Nephron progenitor cell (in vitro differentiated cells): Measurements from ENCODE around the gene KAT2A.
A peak's percentile ranks its signal among the peaks of the same experiment; 100 is the strongest.

Experiments
- DNase-seq: peaks from one replicate; pipeline ENCODE4 v3.0.0; 2021
- H3K27ac Mint-ChIP-seq: 2 replicates; pipeline ENCODE4 v1.8.0; 2021; ENCODE audit warnings: mild to moderate bottlenecking, moderate library complexity, mixed read lengths
- H3K27me3 Mint-ChIP-seq: 2 replicates; pipeline ENCODE4 v1.8.0; 2021; ENCODE audit warnings: mild to moderate bottlenecking, low read depth, mixed read lengths; ENCODE audit not compliant: poor library complexity
- H3K36me3 Mint-ChIP-seq: 2 replicates; pipeline ENCODE4 v1.8.0; 2021; ENCODE audit warnings: low read depth, mixed read lengths
- H3K4me1 Mint-ChIP-seq: 2 replicates; pipeline ENCODE4 v1.8.0; 2021; ENCODE audit warnings: mixed read lengths
- H3K4me3 Mint-ChIP-seq: 2 replicates; pipeline ENCODE4 v1.8.0; 2021; ENCODE audit warnings: mild to moderate bottlenecking, moderate library complexity, mixed read lengths
- H3K9me3 Mint-ChIP-seq: 2 replicates; pipeline ENCODE4 v1.8.0; 2021; ENCODE audit warnings: mild to moderate bottlenecking, moderate library complexity, mixed read lengths
- TF ChIP-seq, protein P1 (sequence below): fragments of 200-600 bp; sonication (generic); IDR thresholded peaks from 2 replicates; pipeline ENCODE4 v1.5.0; 2021; ENCODE audit warnings: antibody characterized with exemption

The KAT2A gene

DNA sequence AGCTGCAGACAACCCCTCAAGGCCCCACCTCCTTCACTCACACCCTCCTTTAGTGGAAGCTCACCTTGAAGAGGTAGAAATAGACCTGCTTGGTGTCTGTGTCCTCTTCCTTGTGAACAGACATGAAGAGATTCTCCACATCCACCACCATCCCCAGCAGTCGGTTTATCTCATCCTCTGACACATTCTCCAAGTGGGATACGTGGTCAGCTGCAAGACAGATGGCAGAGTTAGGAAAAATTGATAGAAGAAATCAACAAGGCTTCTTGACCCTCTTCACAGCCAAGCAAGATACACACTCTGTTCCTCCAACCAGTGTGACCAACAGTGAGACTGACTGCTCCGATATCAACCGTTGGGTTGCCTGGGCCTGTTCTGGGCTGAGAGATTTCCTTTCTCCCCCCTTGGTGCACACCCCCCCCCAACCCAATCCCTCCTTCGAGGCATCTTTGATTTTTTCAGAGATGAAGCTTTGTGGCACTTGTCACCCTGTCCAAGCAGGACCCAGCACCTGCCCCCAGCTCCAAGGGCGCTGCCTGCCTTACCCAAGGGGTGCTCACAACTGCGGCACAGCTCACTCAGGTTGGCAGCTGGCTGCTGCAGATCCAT lies 902 bp downstream of the KAT2A start:
- TF ChIP-seq, protein P1, sequence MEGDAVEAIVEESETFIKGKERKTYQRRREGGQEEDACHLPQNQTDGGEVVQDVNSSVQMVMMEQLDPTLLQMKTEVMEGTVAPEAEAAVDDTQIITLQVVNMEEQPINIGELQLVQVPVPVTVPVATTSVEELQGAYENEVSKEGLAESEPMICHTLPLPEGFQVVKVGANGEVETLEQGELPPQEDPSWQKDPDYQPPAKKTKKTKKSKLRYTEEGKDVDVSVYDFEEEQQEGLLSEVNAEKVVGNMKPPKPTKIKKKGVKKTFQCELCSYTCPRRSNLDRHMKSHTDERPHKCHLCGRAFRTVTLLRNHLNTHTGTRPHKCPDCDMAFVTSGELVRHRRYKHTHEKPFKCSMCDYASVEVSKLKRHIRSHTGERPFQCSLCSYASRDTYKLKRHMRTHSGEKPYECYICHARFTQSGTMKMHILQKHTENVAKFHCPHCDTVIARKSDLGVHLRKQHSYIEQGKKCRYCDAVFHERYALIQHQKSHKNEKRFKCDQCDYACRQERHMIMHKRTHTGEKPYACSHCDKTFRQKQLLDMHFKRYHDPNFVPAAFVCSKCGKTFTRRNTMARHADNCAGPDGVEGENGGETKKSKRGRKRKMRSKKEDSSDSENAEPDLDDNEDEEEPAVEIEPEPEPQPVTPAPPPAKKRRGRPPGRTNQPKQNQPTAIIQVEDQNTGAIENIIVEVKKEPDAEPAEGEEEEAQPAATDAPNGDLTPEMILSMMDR: no peak
- Mint-ChIP-seq H3K36me3 (peaks cover 24% of the 10 kb centered on the region), H3K27me3 (no peaks in the 10 kb centered on the region), H3K27ac (no peak overlapping the region), H3K9me3 (no peaks in the 10 kb centered on the region), H3K4me1 (peaks cover 47% of the 10 kb centered on the region), H3K4me3 (peak overlapping the region; percentile 69)
- DNase-seq: no peak

DNA sequence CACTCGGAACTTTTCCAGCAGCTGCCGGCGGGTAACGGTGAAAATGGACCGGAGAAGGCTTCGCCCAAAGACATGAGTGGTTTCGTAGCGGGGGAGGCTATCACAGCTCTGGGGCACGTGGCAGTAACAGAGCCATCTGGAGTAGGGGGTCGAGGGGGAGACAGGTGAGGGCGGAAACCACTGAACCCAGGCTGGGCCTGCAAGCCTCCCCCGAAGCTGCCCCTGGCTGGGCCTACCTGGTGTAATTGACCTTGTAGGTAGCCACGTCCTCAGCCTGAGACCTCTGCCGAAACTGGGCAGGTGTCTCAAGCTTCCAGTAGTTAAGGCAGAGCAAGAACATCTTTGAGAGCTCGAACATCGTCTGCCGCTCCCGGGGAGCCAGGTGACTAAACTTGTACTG lies 1.9 kb downstream of the KAT2A start:
- Mint-ChIP-seq H3K9me3 (no peaks in the 10 kb centered on the region), H3K27ac (no peak overlapping the region), H3K4me3 (peak overlapping the region; percentile 13), H3K36me3 (peaks cover 16% of the 10 kb centered on the region), H3K4me1 (peaks cover 47% of the 10 kb centered on the region), H3K27me3 (no peaks in the 10 kb centered on the region)
- DNase-seq: no peak
- TF ChIP-seq, protein P1: no peak

DNA sequence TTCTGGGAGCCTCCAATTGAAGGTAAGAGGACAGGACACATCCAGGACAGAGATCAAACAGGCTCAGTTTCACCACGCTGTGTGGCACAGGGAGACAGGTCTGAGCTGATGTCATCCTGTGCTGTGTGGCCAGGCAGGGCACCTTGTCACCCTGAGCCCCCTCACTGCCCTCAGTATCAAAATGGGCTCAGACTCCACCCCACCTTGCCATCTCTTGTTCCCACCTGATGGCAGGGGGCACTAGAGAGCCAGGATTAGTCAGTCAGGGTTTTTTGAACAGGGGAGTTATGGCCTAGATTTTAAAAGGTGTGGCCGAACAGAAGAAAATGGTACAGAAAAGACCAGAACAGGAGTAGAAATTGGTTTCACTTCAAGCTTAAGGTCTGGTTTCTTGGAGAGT lies 2.6 kb downstream of the KAT2A start:
- Mint-ChIP-seq H3K4me3 (peak overlapping the region; percentile 63), H3K27ac (no peak overlapping the region), H3K36me3 (peaks cover 14% of the 10 kb centered on the region), H3K9me3 (no peaks in the 10 kb centered on the region), H3K4me1 (peaks cover 47% of the 10 kb centered on the region), H3K27me3 (no peaks in the 10 kb centered on the region)
- no peak for DNase-seq
- TF ChIP-seq, protein P1: peak; percentile 20

DNA sequence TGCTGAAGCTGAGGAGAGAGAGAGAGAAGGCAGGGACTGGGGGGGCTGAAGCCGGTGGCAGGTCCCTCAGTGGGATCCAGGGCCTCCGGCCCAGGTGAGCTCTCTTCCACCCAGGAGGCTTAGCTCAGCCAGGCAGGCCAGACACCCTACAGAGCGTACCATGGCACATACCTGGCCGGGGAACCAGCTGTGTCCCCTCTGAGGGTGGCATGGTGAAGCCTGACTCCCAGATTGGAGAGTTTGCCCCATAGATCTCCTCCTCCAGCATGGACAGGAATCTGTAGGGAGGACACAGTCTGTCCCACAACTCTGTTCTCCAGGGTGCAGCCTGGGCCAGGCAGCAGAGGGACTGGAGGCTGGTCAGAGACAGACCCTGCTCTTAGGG lies 3.0 kb downstream of the KAT2A start:
- Mint-ChIP-seq H3K4me1 (peaks cover 47% of the 10 kb centered on the region), H3K36me3 (peaks cover 14% of the 10 kb centered on the region), H3K9me3 (no peaks in the 10 kb centered on the region), H3K4me3 (no peak overlapping the region), H3K27me3 (no peaks in the 10 kb centered on the region), H3K27ac (no peak overlapping the region)
- DNase-seq: no peak
- TF ChIP-seq, protein P1: no peak

DNA sequence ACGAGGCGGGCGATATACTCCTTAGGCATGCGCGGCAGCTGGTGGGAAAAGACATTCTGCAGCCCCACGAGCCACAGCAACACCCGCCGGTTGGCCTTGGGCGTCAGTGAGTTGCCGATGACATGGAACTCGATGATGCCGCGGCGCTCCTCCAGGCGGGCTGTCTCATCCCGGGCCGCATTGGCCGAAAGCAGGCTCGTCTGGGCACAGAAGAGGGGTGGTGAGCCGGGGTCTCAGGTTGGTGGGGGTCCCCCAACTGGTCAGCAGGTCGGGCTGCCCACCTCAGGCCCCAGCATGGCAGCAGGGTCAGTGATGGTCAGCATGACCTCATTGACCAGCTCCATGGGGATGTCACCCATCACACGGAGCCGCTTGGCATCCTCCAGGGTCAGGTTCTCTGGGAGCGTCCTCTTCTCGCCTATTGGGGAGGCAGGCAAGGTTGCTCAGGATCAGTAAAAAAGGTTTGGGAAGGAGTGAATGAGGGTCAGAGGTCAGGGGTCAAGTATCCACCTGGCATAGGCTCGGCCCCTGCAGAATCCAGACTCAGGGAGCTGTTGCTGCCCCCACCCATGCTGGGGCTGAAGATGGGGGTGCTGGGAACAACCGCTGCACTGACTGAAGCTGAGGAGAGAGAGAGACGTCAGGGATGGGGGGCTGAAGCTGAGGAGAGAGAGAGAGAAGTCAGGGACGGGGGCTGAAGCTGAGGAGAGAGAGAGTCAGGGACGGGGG lies 3.6 kb downstream of the KAT2A start:
- DNase-seq: no peak
- H3K27me3 Mint-ChIP-seq: no peaks in the 10 kb centered on the region
- H3K4me3 Mint-ChIP-seq: no peak overlapping the region
- H3K9me3 Mint-ChIP-seq: no peaks in the 10 kb centered on the region
- peaks cover 14% of the 10 kb centered on the region for H3K36me3 Mint-ChIP-seq
- TF ChIP-seq, protein P1: no peak
- no peak overlapping the region for H3K27ac Mint-ChIP-seq
- H3K4me1 Mint-ChIP-seq: peaks cover 47% of the 10 kb centered on the region
